Gastrocnemius medialis (tissue), 4 donors: Measurements from ENCODE around the gene PHF1. TPM values are rescaled to one million over a fixed set of nuclear protein-coding genes. Genes with fewer than 3 reads are reported as not detected.

Experiments
- ATAC-seq, 2 donors: fragments of 150-250 bp; one replicate each; pipeline ENCODE4 v1.9.1; 2016
- DNase-seq, 2 donors: peaks; one replicate each; pipeline ENCODE4 v3.0.0-alpha.2; 2019
- H3K27ac ChIP-seq, 4 donors: fragments of 200-600 bp; sonication (generic); 1 replicate in 1 of 4; 2 replicates in 3 of 4; pipeline ENCODE4 v1.5.1; 2016 to 2018; ENCODE audit warnings: mild to moderate bottlenecking in 2 of 4, moderate library complexity in 1 of 4
- H3K27me3 ChIP-seq, 3 donors: fragments of 200-600 bp; sonication (generic) in 2 of 3; 1 replicate in 1 of 3; 2 replicates in 2 of 3; pipeline versions ENCODE4 v1.5.1 to v1.6.0; 2016 to 2019; ENCODE audit warnings: mild to moderate bottlenecking in 1 of 3, moderate library complexity in 1 of 3
- H3K36me3 ChIP-seq, 2 donors: fragments of 200-600 bp; sonication (generic) in 1 of 2; one replicate each; pipeline ENCODE4 v1.5.1; 2017 to 2018
- H3K4me1 ChIP-seq, 2 donors: fragments of 200-600 bp; sonication (generic) in 1 of 2; one replicate each; pipeline ENCODE4 v1.5.1; 2016 to 2017; ENCODE audit warnings: mild to moderate bottlenecking in 2 of 2
- H3K4me3 ChIP-seq, 4 donors: fragments of 200-600 bp; sonication (generic) in 3 of 4; 1 replicate in 1 of 4; 2 replicates in 3 of 4; pipeline ENCODE4 v1.5.1; 2016 to 2019; ENCODE audit warnings: mild to moderate bottlenecking in 2 of 4
- H3K9me3 ChIP-seq, 3 donors: fragments of 200-600 bp; sonication (generic) in 2 of 3; 1 replicate in 1 of 3; 2 replicates in 2 of 3; pipeline ENCODE4 v1.5.1; 2016 to 2019
- CTCF ChIP-seq, 5 experiments: fragments of 450-650 bp in 3 of 5; fragments of 200-600 bp in 2 of 5; sonication (generic) in 2 of 5; IDR thresholded peaks in 4 of 5; conservative IDR thresholded peaks in 1 of 5; 1 replicate in 4 of 5; 2 replicates in 1 of 5; pipeline ENCODE4 v1.5.1; 2016 to 2019; ENCODE audit warnings: antibody characterized with exemption in 5 of 5, mild to moderate bottlenecking in 3 of 5, moderate library complexity in 3 of 5
- POLR2A ChIP-seq, 2 donors: fragments of 450-650 bp; IDR thresholded peaks; one replicate each; pipeline ENCODE4 v1.6.1; 2017; ENCODE audit warnings: antibody characterized with exemption in 2 of 2, mild to moderate bottlenecking in 2 of 2, moderate library complexity in 2 of 2
- in situ Hi-C, 4 donors: fragments of 200-750 bp; cut with MboI; loops; one replicate each; pipeline versions ENCODE4 v1.15.0 to v1.8.0; 2017; ENCODE audit warnings: low sequenced_read_pairs in 4 of 4
- intact Hi-C: fragments of 100-400 bp; cut with DNase I; formaldehyde crosslinking; loops from one replicate; pipeline ENCODE4 v1.15.1; 2023; ENCODE audit warnings: low total_unique reads
- total RNA-seq, 4 donors: library from RNA; depleted of rRNA; stranded (reverse); fragments of >200 nt; gene quantifications; one replicate each; pipeline versions ENCODE4 v1.1.0 to v1.2.3, GENCODE V29; 2016

Gene PHF1
- total RNA-seq, 4 donors from 2014 or later = 53.5 to 65.8 (median 62.9) TPM

GRCh38 chr6:33380272-33380981 is 30.4 kb upstream of the PHF1 start:
- H3K27ac ChIP-seq = no peak overlapping the region
- no peak overlapping the region for H3K4me3 ChIP-seq
- intact Hi-C loops = no loop called here
- H3K4me1 ChIP-seq = peaks cover 4% of the 10 kb centered on the region in 2 donors
- no peaks in the 10 kb centered on the region for H3K27me3 ChIP-seq
- TF ChIP-seq CTCF (IDR thresholded peaks at IDR 0.05 in 4 of 5, conservative IDR thresholded peaks at IDR 0.05 in 1 of 5) = no peak
- TF ChIP-seq POLR2A (IDR thresholded peaks at IDR 0.05) = no peak
- H3K36me3 ChIP-seq = no peaks in the 10 kb centered on the region
- no peak for DNase-seq
- ATAC-seq = no peak
- in situ Hi-C loops = loop anchor here in 1 of 4 donors (10.0 kb wide), 1 partner anchor 64 kb away; no protein-coding TSS in a partner anchor
- H3K9me3 ChIP-seq = no peaks in the 10 kb centered on the region

GRCh38 chr6:33383427-33384185 is 27.2 kb upstream of the PHF1 start:
- Histone ChIP-seq H3K27ac (no peak overlapping the region), H3K27me3 (no peaks in the 10 kb centered on the region), H3K4me3 (no peak overlapping the region), H3K4me1 (no peaks in the 10 kb centered on the region), H3K36me3 (no peaks in the 10 kb centered on the region), H3K9me3 (no peaks in the 10 kb centered on the region)
- intact Hi-C loops (no loop called here), in situ Hi-C loops (loop anchor here in 1 of 4 donors (10.0 kb wide), 1 partner anchor 61 kb away; no protein-coding TSS in a partner anchor)
- TF ChIP-seq POLR2A (IDR thresholded peaks at IDR 0.05) (no peak), CTCF (IDR thresholded peaks at IDR 0.05 in 4 of 5, conservative IDR thresholded peaks at IDR 0.05 in 1 of 5) (no peak)
- ATAC-seq (no peak), DNase-seq (no peak)

- intact Hi-C loops = no loop called here
- ATAC-seq (no peak), DNase-seq (no peak)
- Histone ChIP-seq H3K9me3 (no peaks in the 10 kb centered on the region), H3K27ac (no peak overlapping the region), H3K4me3 (no peak overlapping the region), H3K27me3 (no peaks in the 10 kb centered on the region), H3K36me3 (no peaks in the 10 kb centered on the region), H3K4me1 (no peaks in the 10 kb centered on the region)
- in situ Hi-C loops = loop anchor here in 1 of 4 donors (10.0 kb wide), 1 partner anchor 60 kb away; no protein-coding TSS in a partner anchor
- TF ChIP-seq POLR2A (IDR thresholded peaks at IDR 0.05) (no peak), CTCF (IDR thresholded peaks at IDR 0.05 in 4 of 5, conservative IDR thresholded peaks at IDR 0.05 in 1 of 5) (no peak)
Observed at GRCh38 chr6:33384581-33385020, 26.2 kb upstream of the PHF1 start.

- DNase-seq (no peak), ATAC-seq (no peak)
- no peaks in the 10 kb centered on the region for H3K36me3 ChIP-seq
- no peak overlapping the region for H3K4me3 ChIP-seq
- TF ChIP-seq POLR2A (IDR thresholded peaks at IDR 0.05) = no peak
- TF ChIP-seq CTCF (IDR thresholded peaks at IDR 0.05 in 4 of 5, conservative IDR thresholded peaks at IDR 0.05 in 1 of 5) = no peak
- peak overlapping the region; percentile 85 to 96 (median 94) for H3K27ac ChIP-seq
- no peaks in the 10 kb centered on the region for H3K27me3 ChIP-seq
- in situ Hi-C loops = no loop called here
- H3K4me1 ChIP-seq = peaks cover 4 to 11% of the 10 kb centered on the region in 2 donors
- no peaks in the 10 kb centered on the region for H3K9me3 ChIP-seq
- intact Hi-C loops = loop anchor here (5.0 kb wide), 1 partner anchor 182 kb away; no protein-coding TSS in a partner anchor
Observed at GRCh38 chr6:33390173-33390572, 20.6 kb upstream of the PHF1 start.
